ENCODE data around the gene ARHGEF33.

DNA sequence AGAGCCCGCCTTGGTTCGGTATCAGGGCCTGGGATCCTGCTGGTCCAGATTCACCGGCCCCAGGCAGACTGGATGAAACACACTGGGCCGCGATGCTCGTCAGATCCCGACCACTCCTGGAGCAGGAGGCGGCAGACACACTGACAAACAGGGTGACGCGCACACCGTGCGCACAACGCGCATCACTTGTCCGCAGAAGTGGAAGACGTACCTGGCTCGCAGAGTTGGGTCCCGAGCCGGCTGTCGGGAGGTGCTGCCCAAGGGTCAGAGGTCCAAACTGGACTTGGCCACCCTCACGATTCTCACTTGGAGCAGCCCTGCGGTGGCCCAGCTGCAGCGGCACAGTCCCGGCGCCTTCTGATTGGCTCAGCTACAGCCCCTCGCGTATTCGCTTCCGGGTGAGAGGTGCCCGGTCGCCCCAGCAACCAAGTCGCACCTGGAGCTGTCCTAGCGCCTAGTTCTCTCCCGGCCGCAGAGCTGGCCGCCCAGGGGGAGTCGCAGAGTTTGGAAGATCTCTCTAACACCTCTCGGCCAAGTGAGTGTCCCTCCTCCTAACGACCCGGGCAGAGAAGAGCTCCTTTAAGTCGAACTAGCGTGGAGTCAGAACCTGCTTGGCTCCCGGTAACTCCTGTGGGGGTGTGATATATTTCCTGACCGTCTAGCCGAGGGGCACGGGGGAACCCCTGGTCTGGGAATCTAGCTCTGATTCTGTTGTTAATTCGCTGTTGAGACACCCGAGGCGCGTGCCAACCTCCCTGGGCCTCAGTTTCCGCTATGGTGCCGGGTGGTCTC is 13.9 kb upstream of the ARHGEF33 start, which contains the start of the genes DHX57 and MORN2:
- TF ChIP-seq, protein P1, sequence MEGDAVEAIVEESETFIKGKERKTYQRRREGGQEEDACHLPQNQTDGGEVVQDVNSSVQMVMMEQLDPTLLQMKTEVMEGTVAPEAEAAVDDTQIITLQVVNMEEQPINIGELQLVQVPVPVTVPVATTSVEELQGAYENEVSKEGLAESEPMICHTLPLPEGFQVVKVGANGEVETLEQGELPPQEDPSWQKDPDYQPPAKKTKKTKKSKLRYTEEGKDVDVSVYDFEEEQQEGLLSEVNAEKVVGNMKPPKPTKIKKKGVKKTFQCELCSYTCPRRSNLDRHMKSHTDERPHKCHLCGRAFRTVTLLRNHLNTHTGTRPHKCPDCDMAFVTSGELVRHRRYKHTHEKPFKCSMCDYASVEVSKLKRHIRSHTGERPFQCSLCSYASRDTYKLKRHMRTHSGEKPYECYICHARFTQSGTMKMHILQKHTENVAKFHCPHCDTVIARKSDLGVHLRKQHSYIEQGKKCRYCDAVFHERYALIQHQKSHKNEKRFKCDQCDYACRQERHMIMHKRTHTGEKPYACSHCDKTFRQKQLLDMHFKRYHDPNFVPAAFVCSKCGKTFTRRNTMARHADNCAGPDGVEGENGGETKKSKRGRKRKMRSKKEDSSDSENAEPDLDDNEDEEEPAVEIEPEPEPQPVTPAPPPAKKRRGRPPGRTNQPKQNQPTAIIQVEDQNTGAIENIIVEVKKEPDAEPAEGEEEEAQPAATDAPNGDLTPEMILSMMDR (IDR thresholded peaks at IDR 0.05), result no peak
- TF ChIP-seq EHMT2 (IDR thresholded peaks at IDR 0.05; ENCODE audit: low read depth) (no peak), KDM1A (IDR thresholded peaks at IDR 0.05; ENCODE audit: low read depth) (no peak), NPAS2 (CRISPR knock-in tag; IDR thresholded peaks at IDR 0.05; ENCODE audit: borderline replicate concordance) (no peak), HEYL (CRISPR knock-in tag; IDR thresholded peaks at IDR 0.05) (no peak), CBX2 (IDR thresholded peaks at IDR 0.05; ENCODE audit: borderline replicate concordance, low read depth) (no peak), PHF8 (IDR thresholded peaks at IDR 0.05; ENCODE audit: borderline replicate concordance, low read depth) (peak; percentile 53; the same call in 1 of the 2 replicates), RARB (CRISPR knock-in tag; IDR thresholded peaks at IDR 0.05) (no peak)

Data from A549 (cell line).